Measurements from ENCODE around the gene PKM.

Gene PKM

DNA sequence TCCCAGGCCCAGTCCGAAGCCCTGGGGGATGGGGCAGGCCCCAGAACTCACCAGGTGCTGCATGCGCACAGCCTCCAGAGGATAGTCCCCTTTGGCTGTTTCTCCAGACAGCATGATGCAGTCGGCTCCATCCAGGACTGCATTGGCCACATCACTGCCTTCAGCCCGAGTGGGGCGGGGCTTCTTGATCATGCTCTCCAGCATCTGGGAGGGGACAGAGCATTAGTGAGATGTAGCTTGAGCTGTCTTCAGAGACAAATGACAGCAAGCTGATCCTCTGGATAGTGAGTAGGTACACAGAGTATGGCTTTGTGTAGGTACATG is 24.4 kb downstream of the PKM start:
- Histone ChIP-seq H3K27ac (ENCODE audit: low read length) (no peak overlapping the region), H3K27me3 (replicated peaks; ENCODE audit: insufficient read depth, low read length) (no peaks in the 10 kb centered on the region), H3K79me2 (ENCODE audit: low read length) (peaks cover 19% of the 10 kb centered on the region), H2AFZ (ENCODE audit: low read length) (no peak overlapping the region), H3K9ac (ENCODE audit: low read length) (no peak overlapping the region), H3K36me3 (replicated peaks; ENCODE audit: insufficient read depth, low read length) (peaks cover 19% of the 10 kb centered on the region), H4K20me1 (ENCODE audit: insufficient read depth, low read length) (peaks cover 4% of the 10 kb centered on the region; the same call in 1 of the 2 replicates), H3K9me2 (replicated peaks; ENCODE audit: insufficient read depth, low read length) (no peaks in the 10 kb centered on the region), H3K4me1 (ENCODE audit: low read length) (peaks cover 21% of the 10 kb centered on the region), H3F3A (ENCODE audit: insufficient read depth, low read length) (peaks cover 24% of the 10 kb centered on the region), H3K4me3 (ENCODE audit: low read length) (no peak overlapping the region), H3K9me3 (replicated peaks; ENCODE audit: insufficient read depth, low read length) (no peaks in the 10 kb centered on the region), H3K4me2 (ENCODE audit: low read depth, low read length) (no peak overlapping the region)
- DNase-seq: no peak
- TF ChIP-seq EZH2 (optimal IDR thresholded peaks at IDR 0.05; ENCODE audit: low read depth, low read length) (no peak), EZH2phosphoT487 (IDR thresholded peaks at IDR 0.05; ENCODE audit: low read length) (no peak)
- TF ChIP-seq, protein P1, sequence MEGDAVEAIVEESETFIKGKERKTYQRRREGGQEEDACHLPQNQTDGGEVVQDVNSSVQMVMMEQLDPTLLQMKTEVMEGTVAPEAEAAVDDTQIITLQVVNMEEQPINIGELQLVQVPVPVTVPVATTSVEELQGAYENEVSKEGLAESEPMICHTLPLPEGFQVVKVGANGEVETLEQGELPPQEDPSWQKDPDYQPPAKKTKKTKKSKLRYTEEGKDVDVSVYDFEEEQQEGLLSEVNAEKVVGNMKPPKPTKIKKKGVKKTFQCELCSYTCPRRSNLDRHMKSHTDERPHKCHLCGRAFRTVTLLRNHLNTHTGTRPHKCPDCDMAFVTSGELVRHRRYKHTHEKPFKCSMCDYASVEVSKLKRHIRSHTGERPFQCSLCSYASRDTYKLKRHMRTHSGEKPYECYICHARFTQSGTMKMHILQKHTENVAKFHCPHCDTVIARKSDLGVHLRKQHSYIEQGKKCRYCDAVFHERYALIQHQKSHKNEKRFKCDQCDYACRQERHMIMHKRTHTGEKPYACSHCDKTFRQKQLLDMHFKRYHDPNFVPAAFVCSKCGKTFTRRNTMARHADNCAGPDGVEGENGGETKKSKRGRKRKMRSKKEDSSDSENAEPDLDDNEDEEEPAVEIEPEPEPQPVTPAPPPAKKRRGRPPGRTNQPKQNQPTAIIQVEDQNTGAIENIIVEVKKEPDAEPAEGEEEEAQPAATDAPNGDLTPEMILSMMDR (IDR thresholded peaks at IDR 0.05; ENCODE audit: low read length): no peak

DNA sequence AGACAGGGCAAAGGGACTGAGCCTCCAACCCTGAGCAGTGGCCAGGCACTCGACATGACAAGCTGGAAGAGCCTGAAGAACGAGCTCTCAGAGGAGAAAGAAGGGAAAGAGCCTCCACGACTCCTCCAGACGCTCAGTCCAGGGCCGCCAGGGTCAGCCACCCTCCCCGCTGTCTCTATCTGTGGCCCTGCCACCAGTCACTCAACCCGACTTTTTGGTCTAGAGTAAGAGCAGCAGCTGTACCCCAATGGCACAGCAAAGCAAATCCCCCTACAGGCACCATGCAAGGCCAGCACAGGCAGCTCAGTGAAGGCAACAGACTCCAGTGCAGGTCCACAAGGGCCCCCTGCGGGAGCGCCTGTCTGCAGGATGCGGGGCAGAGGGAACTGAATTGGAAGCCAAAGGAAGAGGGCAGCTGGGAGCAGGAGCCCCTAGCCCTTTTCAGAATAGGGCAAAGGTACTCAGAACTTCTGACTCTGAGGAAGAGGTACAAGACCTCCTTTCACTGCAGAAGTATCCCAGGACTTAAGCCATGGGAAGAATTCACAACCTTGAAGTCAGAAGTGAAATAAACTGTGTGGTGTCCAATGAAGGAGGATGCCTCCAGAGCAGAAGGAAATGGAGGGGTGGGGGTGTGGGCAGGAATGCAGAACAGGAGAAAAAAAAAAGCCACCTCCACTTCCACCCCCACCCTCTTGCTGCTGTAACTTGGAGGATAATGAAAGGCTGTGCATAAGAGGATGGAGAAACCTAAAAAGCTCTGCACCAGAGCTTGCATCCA is 24.9 kb downstream of the PKM start:
- peaks cover 29% of the 10 kb centered on the region for H3F3A ChIP-seq (ENCODE audit: insufficient read depth, low read length)
- no peak overlapping the region for H2AFZ ChIP-seq (ENCODE audit: low read length)
- H4K20me1 ChIP-seq (ENCODE audit: insufficient read depth, low read length): peaks cover 7% of the 10 kb centered on the region; the same call in 1 of the 2 replicates
- peaks cover 14% of the 10 kb centered on the region for H3K79me2 ChIP-seq (ENCODE audit: low read length)
- no peak overlapping the region for H3K4me2 ChIP-seq (ENCODE audit: low read depth, low read length)
- peaks cover 18% of the 10 kb centered on the region for H3K36me3 ChIP-seq (replicated peaks; ENCODE audit: insufficient read depth, low read length)
- peaks cover 26% of the 10 kb centered on the region for H3K4me1 ChIP-seq (ENCODE audit: low read length)
- H3K4me3 ChIP-seq (ENCODE audit: low read length): no peak overlapping the region
- TF ChIP-seq EZH2phosphoT487 (IDR thresholded peaks at IDR 0.05; ENCODE audit: low read length) (no peak), EZH2 (optimal IDR thresholded peaks at IDR 0.05; ENCODE audit: low read depth, low read length) (no peak)
- TF ChIP-seq, protein P1 (IDR thresholded peaks at IDR 0.05; ENCODE audit: low read length): no peak
- no peaks in the 10 kb centered on the region for H3K9me3 ChIP-seq (replicated peaks; ENCODE audit: insufficient read depth, low read length)
- H3K9ac ChIP-seq (ENCODE audit: low read length): no peak overlapping the region
- H3K27me3 ChIP-seq (replicated peaks; ENCODE audit: insufficient read depth, low read length): no peaks in the 10 kb centered on the region
- no peak for DNase-seq
- H3K27ac ChIP-seq (ENCODE audit: low read length): no peak overlapping the region
- H3K9me2 ChIP-seq (replicated peaks; ENCODE audit: insufficient read depth, low read length): no peaks in the 10 kb centered on the region

DNA sequence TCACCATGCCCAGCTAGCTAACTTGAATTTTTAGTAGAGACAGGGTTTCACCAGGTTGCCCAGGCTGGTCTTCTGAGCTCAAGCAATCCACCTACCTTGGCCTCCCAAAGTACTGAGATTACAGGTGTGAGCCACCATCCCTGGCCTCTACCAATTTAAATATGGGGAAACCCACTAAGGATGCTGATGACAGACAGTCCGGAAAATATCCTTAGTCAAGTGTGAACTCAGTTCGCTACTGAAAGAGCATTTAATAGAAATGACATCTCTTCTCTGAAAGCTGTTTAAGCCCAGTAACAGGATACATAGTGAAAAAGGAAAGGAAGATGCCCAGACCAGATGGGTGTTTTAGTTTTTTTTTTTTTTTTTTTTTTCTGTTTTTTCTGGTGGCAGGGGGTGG is 25.7 kb downstream of the PKM start:
- Histone ChIP-seq H3K27ac (ENCODE audit: low read length) (no peak overlapping the region), H3K4me1 (ENCODE audit: low read length) (peaks cover 32% of the 10 kb centered on the region), H3K27me3 (replicated peaks; ENCODE audit: insufficient read depth, low read length) (no peaks in the 10 kb centered on the region)

More for the DNA sequence above, 25.7 kb downstream of the PKM start:
- H3K4me2 ChIP-seq (ENCODE audit: low read depth, low read length): no peak overlapping the region
- no peak for DNase-seq
- H3K4me3 ChIP-seq (ENCODE audit: low read length): no peak overlapping the region
- H3K36me3 ChIP-seq (replicated peaks; ENCODE audit: insufficient read depth, low read length): peaks cover 18% of the 10 kb centered on the region
- H3K9ac ChIP-seq (ENCODE audit: low read length): no peak overlapping the region
- no peaks in the 10 kb centered on the region for H3K9me3 ChIP-seq (replicated peaks; ENCODE audit: insufficient read depth, low read length)
- no peaks in the 10 kb centered on the region for H3K9me2 ChIP-seq (replicated peaks; ENCODE audit: insufficient read depth, low read length)
- H4K20me1 ChIP-seq (ENCODE audit: insufficient read depth, low read length): peaks cover 7% of the 10 kb centered on the region; the same call in 1 of the 2 replicates
- TF ChIP-seq, protein P1 (IDR thresholded peaks at IDR 0.05; ENCODE audit: low read length): no peak
- no peak for TF ChIP-seq EZH2 (optimal IDR thresholded peaks at IDR 0.05; ENCODE audit: low read depth, low read length)
- no peak for TF ChIP-seq EZH2phosphoT487 (IDR thresholded peaks at IDR 0.05; ENCODE audit: low read length)
- H3K79me2 ChIP-seq (ENCODE audit: low read length): peaks cover 10% of the 10 kb centered on the region
- H2AFZ ChIP-seq (ENCODE audit: low read length): no peak overlapping the region
- peaks cover 37% of the 10 kb centered on the region for H3F3A ChIP-seq (ENCODE audit: insufficient read depth, low read length)

All from MM.1S (cell line).